Endothelial cell of umbilical vein (primary cell): Measurements from ENCODE around the gene ACSF3. TPM values are rescaled to one million over a fixed set of nuclear protein-coding genes. Genes with fewer than 3 reads are reported as not detected.
A peak's percentile ranks its signal among the peaks of the same experiment; 100 is the strongest.

Source experiments
- BruUV-seq: library from RNA; stranded (reverse); fragments of 400-500 nt; replicated peaks from 2 replicates; lab custom pipeline; 2021; lab: Mats Ljungman, UMichigan
- CTCF ChIA-PET: fragments of 300-600, 350-600 bp; sonication (Branson Sonifier 250); formaldehyde crosslinking; loops from one replicate; lab custom pipeline; 2021; ENCODE audit warnings: antibody characterized with exemption, inconsistent platforms; lab: Charles Lee
- POLR2A ChIA-PET: fragments of 300-600, 350-600 bp; sonication (Branson Sonifier 250); formaldehyde crosslinking; loops from one replicate; lab custom pipeline; 2021; ENCODE audit warnings: antibody characterized with exemption, inconsistent platforms; lab: Charles Lee
- DNase-seq: peaks from one replicate; pipeline ENCODE4 v3.0.0-alpha.2; 2011; ENCODE audit warnings: low read depth, low spot score
- FAIRE-seq: peaks from 2 replicates; lab custom pipeline; 2011; peaks lifted over from hg19 to GRCh38; lab: Jason Lieb, UNC
- H2AFZ ChIP-seq: 2 replicates; pipeline ENCODE4 v1.6.0; 2012; ENCODE audit warnings: low read depth, low read length, control low read depth, inconsistent platforms
- H3K27ac ChIP-seq: 2 replicates; pipeline ENCODE4 v1.5.1; 2011; ENCODE audit warnings: low read depth, mild to moderate bottlenecking, control low read depth, low read length, moderate library complexity; ENCODE audit not compliant: insufficient read depth
- H3K27me3 ChIP-seq, 2 experiments: 2 replicates each; pipeline versions ENCODE4 v1.6.0 to v1.6.1; 2011; ENCODE audit warnings: low read length in 2 of 2, mixed read lengths in 1 of 2; ENCODE audit not compliant: control insufficient read depth in 2 of 2, insufficient read depth in 2 of 2
- H3K36me3 ChIP-seq, 2 experiments: 2 replicates in 1 of 2; 3 replicates in 1 of 2; pipeline ENCODE4 v1.5.1; 2011; ENCODE audit warnings: low read length in 2 of 2, mild to moderate bottlenecking in 1 of 2, moderate library complexity in 1 of 2; ENCODE audit not compliant: control insufficient read depth in 2 of 2, insufficient read depth in 2 of 2; ENCODE audit errors: extremely low read depth in 1 of 2
- H3K4me1 ChIP-seq: 3 replicates; pipeline ENCODE4 v1.5.1; 2011; ENCODE audit warnings: mild to moderate bottlenecking, low read length; ENCODE audit not compliant: control insufficient read depth, insufficient read depth; ENCODE audit errors: extremely low read depth
- H3K4me2 ChIP-seq: 2 replicates; pipeline ENCODE4 v1.6.1; 2011; ENCODE audit warnings: low read length, control low read depth, mixed read lengths; ENCODE audit not compliant: insufficient read depth
- H3K4me3 ChIP-seq, 3 experiments: fragments of 200-600 bp in 1 of 3; sonication (generic), shearing (Covaris generic) in 1 of 3; replicated peaks in 1 of 3; 2 replicates each; pipeline ENCODE4 v1.5.1; 2011 to 2016; ENCODE audit warnings: control low read depth in 3 of 3, low read length in 3 of 3, mild to moderate bottlenecking in 2 of 3, inconsistent platforms in 1 of 3, low read depth in 1 of 3, moderate library complexity in 1 of 3; ENCODE audit not compliant: insufficient read depth in 1 of 3
- H3K79me2 ChIP-seq: 2 replicates; pipeline ENCODE4 v1.6.0; 2012; ENCODE audit warnings: low read length, inconsistent platforms; ENCODE audit not compliant: control insufficient read depth, insufficient read depth
- H3K9ac ChIP-seq: replicated peaks from 2 replicates; pipeline ENCODE3; 2011; ENCODE audit warnings: low read length, control low read depth; ENCODE audit not compliant: insufficient read depth; ENCODE audit errors: extremely low read depth
- H3K9me1 ChIP-seq: replicated peaks from 3 replicates; pipeline ENCODE4 v1.6.0; 2011; ENCODE audit warnings: mild to moderate bottlenecking, low read length; ENCODE audit not compliant: control insufficient read depth, insufficient read depth; ENCODE audit errors: extremely low read depth
- H3K9me3 ChIP-seq: replicated peaks from 2 replicates; pipeline ENCODE4 v1.5.1; 2012; ENCODE audit warnings: low read length, inconsistent platforms; ENCODE audit not compliant: control insufficient read depth, insufficient read depth
- H4K20me1 ChIP-seq: replicated peaks from 2 replicates; pipeline ENCODE3; 2011; ENCODE audit warnings: mild to moderate bottlenecking, low read length; ENCODE audit not compliant: control insufficient read depth, insufficient read depth; ENCODE audit errors: extremely low read depth
- CTCF ChIP-seq, 2 donors: IDR thresholded peaks; 1 replicate in 1 of 2; 2 replicates in 1 of 2; pipeline ENCODE4 v1.5.1; 2011; ENCODE audit warnings: low read length in 2 of 2, mild to moderate bottlenecking in 2 of 2, moderate library complexity in 2 of 2, control low read depth in 1 of 2, inconsistent platforms in 1 of 2, low read depth in 1 of 2; ENCODE audit not compliant: insufficient read depth in 1 of 2; ENCODE audit errors: extremely low read depth in 1 of 2
- EZH2 ChIP-seq: IDR thresholded peaks from 2 replicates; pipeline ENCODE4 v1.6.1; 2012; ENCODE audit warnings: borderline replicate concordance, low read depth, mild to moderate bottlenecking, moderate library complexity, low read length, inconsistent platforms; ENCODE audit not compliant: severe bottlenecking
- FOS ChIP-seq: IDR thresholded peaks from 2 replicates; pipeline ENCODE4 v1.6.1; 2011; ENCODE audit warnings: mild to moderate bottlenecking, low read length, moderate library complexity, borderline replicate concordance; ENCODE audit not compliant: insufficient read depth
- GATA2 ChIP-seq: IDR thresholded peaks from 2 replicates; pipeline ENCODE4 v1.7.0; 2011; ENCODE audit warnings: low read depth, mild to moderate bottlenecking, moderate library complexity, mixed read lengths, low read length; ENCODE audit not compliant: insufficient read length, insufficient read depth
- JUN ChIP-seq: IDR thresholded peaks from 2 replicates; pipeline ENCODE4 v1.6.1; 2011; ENCODE audit warnings: borderline replicate concordance, low read depth; ENCODE audit not compliant: insufficient read length, insufficient read depth
- MAX ChIP-seq: IDR thresholded peaks from 2 replicates; pipeline ENCODE4 v1.6.1; 2011; ENCODE audit not compliant: insufficient read depth, insufficient read length
- MYC ChIP-seq: IDR thresholded peaks from one replicate; pipeline ENCODE4 v1.6.1; 2011; ENCODE audit warnings: mild to moderate bottlenecking, low read depth, low read length
- POLR2A ChIP-seq: IDR thresholded peaks from 2 replicates; pipeline ENCODE4 v1.6.1; 2012; ENCODE audit warnings: low read depth, mild to moderate bottlenecking, control low read depth, low read length
- POLR2AphosphoS5 ChIP-seq: IDR thresholded peaks from 2 replicates; pipeline ENCODE4 v1.6.1; 2012; ENCODE audit warnings: low read depth, mild to moderate bottlenecking, control low read depth, low read length, moderate library complexity; ENCODE audit not compliant: insufficient read depth
- dilution Hi-C: fragments of 300-500 bp; cut with MboI; formaldehyde crosslinking; loops from one replicate; pipeline ENCODE4 v1.15.0; 2019; ENCODE audit warnings: low sequenced_read_pairs; ENCODE audit not compliant: extremely low pct_ligation_motif_present
- intact Hi-C: fragments of 100-400 bp; cut with micrococcal nuclease; formaldehyde crosslinking; loops from one replicate; pipeline ENCODE4 v1.10.0; 2022
- polyA plus RNA-seq, 4 experiments: library from polyadenylated mRNA; depleted of rRNA in 3 of 4; stranded (reverse) in 3 of 4; unstranded in 1 of 4; fragments of >200 nt; gene quantifications; 2 replicates each; pipeline versions ENCODE4 v1.2.1 to v1.2.3, GENCODE V29; 2011 to 2012; ENCODE audit warnings: missing spikeins in 1 of 4
- total RNA-seq: library from RNA; stranded (reverse); gene quantifications from 2 replicates; pipeline ENCODE4 v1.2.3, GENCODE V29; 2021

Gene ACSF3
- total and polyA plus RNA-seq, 2 donors (not counting 3 experiments of a cell fraction or from before 2014, with no cell fraction given), result 18.6 to 33.2 TPM

GRCh38 chr16:89191901-89192185 lies 98.2 kb downstream of the ACSF3 start:
- ChIA-PET CTCF (no interaction called here), POLR2A (no interaction called here)
- no TSS peak for BruUV-seq
- DNase-seq, result no peak
- no peaks in the 10 kb centered on the region for H4K20me1 ChIP-seq
- no peaks in the 10 kb centered on the region for H3K9me3 ChIP-seq
- intact Hi-C loops (loop anchor here (1.0 kb wide), 1 partner anchor 21 kb away; the partner anchor contains the start of gene CDH15), dilution Hi-C loops (no loop called here)
- no peak overlapping the region for H3K27ac ChIP-seq
- TF ChIP-seq JUN (no peak), POLR2AphosphoS5 (no peak), POLR2A (no peak), MAX (no peak), FOS (no peak), EZH2 (no peak), GATA2 (no peak), CTCF (IDR thresholded peaks at IDR 0.05; ENCODE audit: extremely low read depth in 1 of 2, insufficient read depth in 1 of 2, low read depth in 1 of 2, low read length in 2 of 2) (no peak), MYC (no peak)
- no peaks in the 10 kb centered on the region for H3K36me3 ChIP-seq
- peak overlapping the region; percentile 19 for H3K9ac ChIP-seq
- no peaks in the 10 kb centered on the region for H3K79me2 ChIP-seq
- peak overlapping the region; percentile 63 for H3K4me2 ChIP-seq
- H3K4me3 ChIP-seq, result peak overlapping the region; percentile 15 to 40 (median 33)
- FAIRE-seq, result no peak
- no peaks in the 10 kb centered on the region for H3K9me1 ChIP-seq
- H2AFZ ChIP-seq, result peak overlapping the region; percentile 96
- H3K4me1 ChIP-seq, result no peaks in the 10 kb centered on the region
- no peaks in the 10 kb centered on the region for H3K27me3 ChIP-seq
